GM19238 (cell line): ENCODE data around the gene CHPF.

Source experiments
- DNase-seq: peaks from one replicate; pipeline ENCODE4 v3.0.0; 2011; ENCODE audit warnings: low spot score; ENCODE audit not compliant: insufficient read length

Gene CHPF

DNA sequence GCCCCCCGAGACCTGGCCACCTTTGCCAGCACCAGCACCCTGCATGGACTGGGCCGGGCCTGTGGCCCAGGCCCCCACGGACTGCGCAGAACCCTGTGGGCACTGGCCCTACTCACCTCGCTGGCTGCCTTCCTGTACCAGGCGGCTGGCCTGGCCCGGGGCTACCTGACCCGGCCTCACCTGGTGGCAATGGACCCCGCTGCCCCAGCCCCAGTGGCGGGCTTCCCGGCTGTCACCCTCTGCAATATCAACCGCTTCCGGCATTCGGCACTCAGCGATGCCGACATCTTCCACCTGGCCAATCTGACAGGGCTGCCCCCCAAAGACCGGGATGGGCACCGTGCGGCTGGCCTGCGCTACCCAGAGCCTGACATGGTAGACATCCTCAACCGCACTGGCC is 28.8 kb downstream of the CHPF start:
- no peak for DNase-seq

DNA sequence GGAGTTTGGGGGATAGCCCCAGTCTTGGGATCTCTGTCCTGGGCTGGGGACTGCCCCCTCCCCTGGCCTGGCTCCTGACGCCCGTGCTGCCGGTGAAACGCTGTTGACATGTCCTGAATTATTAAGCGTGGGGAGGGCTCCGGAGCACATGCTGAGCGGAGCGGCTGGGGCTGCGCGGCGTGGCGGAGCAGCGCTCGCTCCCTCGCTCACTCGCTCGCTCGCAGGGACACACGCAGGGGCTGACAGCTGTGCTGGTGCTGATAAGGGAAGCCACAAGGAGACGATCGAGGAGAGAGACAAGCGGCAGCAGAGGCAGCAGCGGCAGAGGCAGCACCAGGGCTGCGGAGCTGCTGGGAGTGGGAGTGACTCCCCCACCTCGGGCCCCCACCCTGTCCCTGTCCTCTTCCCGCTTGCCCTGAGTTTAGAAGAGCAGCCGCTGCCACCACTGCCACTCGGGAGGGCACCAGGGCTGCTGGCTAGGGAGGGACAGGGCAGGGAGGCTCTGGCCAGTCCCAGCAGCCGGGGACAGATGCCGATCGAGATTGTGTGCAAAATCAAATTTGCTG is 29.3 kb downstream of the CHPF start, which contains the start of gene ASIC4:
TSS of gene ASIC4 (plus strand) at position 287 of the 566 bp plus-strand sequence. CDS start at position 530, 243 bp downstream.
- no peak for DNase-seq

- DNase-seq: no peak
Observed at GRCh38 chr2:219513787-219514186, 29.8 kb downstream of the CHPF start.

- no peak for DNase-seq
Observed at GRCh38 chr2:219512524-219513216, 30.9 kb downstream of the CHPF start.

- no peak for DNase-seq
Observed at GRCh38 chr2:219511547-219512325, 31.9 kb downstream of the CHPF start.

- no peak for DNase-seq
Observed at GRCh38 chr2:219510512-219511135, 33.0 kb downstream of the CHPF start.

DNA sequence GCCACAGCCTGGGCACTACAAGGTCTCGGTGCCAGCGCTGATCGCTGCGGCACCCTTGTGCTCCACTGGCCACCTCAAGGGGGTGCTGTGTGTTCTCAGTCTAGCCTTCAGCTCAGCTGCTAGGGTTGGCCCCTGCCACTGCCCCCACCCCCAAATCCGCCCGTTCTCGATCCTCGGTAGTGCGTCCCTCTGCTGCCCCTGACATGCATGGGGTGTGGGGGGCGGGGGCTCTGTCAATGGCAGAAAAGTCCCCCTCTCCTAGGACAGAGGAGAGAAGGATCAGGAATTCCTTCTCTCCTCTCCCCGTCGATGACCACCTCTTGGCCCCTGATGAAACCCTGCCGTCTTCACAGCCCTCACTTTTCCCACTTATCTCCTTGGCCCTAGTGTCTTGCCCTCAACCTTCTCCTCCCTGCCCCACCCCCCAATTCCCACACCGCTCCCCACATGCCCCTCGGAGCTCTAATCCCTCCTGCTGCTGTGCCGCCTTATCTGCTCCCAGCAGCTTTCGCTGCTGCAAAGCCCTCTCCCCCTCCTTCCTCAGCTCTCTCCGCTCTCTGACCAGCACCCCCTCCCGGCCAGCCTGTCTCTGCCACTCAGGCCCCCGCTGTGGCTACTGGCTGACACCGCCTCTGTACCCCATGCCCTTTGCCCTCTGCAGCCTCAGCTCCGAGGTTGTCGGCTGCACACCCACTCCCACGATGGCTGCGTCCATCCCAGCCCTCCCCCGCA is 33.7 kb downstream of the CHPF start:
- DNase-seq: peak; percentile 54

GRCh38 chr2:219508971-219509779 is 34.4 kb downstream of the CHPF start:
- DNase-seq: no peak

DNA sequence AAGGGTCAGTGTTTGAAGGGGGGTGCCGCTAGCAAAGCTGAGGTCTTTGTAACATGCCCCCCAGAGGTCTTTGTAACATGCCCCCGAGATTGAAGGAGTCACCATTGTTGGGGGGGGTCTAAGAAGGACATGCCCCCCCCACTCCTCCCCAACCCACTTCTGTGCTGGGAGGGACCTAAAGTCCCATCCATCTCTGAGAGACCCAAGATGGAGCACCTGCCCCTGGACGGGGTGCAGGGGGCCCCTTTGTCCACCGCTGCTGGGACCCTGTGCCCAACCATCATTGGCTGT is 35.2 kb downstream of the CHPF start:
- DNase-seq: no peak

DNA sequence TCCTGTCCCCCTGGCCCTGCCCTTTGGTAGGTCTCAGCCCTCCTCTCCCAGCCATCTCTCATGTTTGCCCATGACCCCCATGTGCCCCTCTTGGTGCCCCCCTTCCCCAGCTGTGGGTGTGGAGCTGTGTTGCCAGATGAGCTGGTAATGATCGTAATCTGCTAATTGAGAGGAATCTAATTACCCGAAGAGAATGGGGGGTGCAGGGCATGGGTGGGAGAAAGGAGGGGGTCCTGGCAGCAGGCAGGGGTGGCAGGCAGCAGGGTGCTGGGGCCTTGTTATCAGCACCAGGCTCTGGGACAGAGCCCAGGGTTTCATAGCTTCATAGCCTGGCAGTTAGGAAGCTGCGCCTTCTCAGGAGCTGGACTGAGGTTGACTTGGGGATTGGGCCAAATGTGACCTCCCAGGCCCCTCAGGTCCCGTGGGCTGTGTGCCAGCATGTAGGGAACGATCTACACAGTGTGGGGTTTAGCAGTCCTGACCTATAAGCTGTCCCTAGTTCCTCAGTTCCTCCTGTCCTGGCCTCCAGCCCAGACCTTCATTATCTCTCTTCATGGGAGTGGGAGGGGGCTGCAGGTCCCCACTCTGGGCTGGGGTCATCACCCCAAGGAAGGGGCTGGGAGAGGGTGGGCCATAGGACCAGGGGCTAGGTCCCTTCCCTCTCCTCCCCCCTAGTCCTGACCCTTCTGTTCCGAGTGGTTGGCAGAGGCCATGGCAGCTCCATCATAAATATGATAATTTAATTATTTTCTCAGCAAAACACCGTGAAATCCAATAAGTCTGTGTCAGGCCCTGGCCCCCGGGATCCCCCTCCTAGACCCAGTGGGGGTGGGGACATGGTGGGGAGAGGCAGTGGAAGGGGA is 35.8 kb downstream of the CHPF start:
- DNase-seq: no peak

- no peak for DNase-seq
Observed at GRCh38 chr2:219506802-219507526, 36.6 kb downstream of the CHPF start.

GRCh38 chr2:219506153-219506801 is 37.3 kb downstream of the CHPF start:
- no peak for DNase-seq

GRCh38 chr2:219505585-219505984 is 38.0 kb downstream of the CHPF start:
- no peak for DNase-seq

DNA sequence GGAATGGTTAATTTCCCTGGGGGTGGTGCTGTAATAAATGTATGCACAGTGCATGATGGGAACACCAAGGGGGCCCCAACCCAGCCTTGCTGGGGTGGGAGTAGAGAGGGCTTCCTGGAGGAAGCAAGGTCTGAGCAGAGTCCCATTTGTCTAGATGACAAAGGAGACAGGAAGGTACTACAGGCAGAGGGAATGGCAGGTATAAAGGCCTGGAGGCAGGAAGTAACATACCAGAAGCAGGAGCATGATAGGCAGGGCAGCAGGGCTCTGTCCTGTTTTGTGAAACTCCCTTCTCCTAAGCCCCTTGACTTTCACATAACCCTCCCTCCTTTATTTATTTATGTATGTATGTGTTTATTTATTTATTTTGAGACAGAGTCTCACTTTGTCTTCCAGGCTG is 41.0 kb downstream of the CHPF start:
- no peak for DNase-seq

- no peak for DNase-seq
Observed at GRCh38 chr2:219501849-219502248, 41.8 kb downstream of the CHPF start.

GRCh38 chr2:219500135-219500534 is 43.5 kb downstream of the CHPF start:
- DNase-seq: no peak

- no peak for DNase-seq
Observed at GRCh38 chr2:219499555-219499954, 44.1 kb downstream of the CHPF start.

DNA sequence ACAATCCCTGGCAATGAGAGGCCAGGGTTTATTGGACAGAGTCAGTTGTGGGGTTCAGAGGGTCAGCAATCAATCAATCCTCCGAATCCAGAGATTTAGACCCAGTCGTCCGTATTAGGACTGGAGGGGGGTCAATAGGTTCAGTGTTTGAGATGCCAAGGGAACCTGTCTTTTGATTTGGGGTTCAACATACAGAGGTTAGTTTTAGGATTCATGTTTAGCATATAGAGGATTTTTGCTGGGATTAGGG is 44.6 kb downstream of the CHPF start:
- DNase-seq: no peak
